ENCODE measurements around the gene CAPN1. TPM values are rescaled to one million over a fixed set of nuclear protein-coding genes. Genes with fewer than 3 reads are reported as not detected.

CAPN1 gene
- total and polyA plus RNA-seq, 2 of the 13 experiments (the other 11 are each of a cell fraction or from before 2014, with no cell fraction given): 57.3 to 82.6 TPM

DNA sequence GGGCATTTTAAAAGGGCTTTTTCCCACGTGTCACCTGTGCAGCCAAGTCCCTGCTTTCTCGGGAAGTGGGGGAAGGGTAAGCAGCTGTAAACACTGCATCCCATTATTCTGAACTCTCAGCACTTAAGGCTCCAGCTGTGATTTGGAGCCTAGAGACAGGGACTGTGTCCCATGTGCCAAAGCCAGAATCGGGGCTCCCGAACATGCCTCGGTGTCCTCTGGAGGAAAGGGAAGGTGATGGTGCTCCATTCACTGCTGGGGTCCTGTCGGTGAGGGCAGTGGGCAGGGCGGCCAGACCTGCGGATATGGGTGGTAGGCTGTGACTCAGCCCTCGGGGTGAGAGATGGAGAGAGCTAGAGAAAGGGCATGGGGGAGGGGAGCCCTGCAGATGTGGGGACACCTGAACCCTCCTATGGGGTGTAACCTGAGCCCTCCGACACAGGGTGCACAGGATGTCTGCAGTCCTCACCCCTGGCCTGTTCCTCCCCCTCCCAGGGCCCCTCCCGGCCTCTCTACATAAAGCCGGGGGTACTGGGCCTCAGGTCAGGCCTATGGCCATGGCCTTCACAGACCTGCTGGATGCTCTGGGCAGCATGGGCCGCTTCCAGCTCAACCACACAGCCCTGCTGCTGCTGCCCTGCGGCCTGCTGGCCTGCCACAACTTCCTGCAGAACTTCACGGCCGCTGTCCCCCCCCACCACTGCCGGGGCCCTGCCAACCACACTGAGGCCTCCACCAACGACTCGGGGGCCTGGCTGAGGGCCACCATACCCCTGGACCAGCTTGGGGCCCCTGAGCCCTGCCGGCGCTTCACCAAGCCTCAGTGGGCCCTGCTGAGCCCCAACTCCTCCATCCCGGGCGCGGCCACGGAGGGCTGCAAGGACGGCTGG, 31.8 kb downstream of the CAPN1 start (continued):
- TF ChIP-seq TBP (CRISPR knock-in tag; IDR thresholded peaks at IDR 0.05): no peak
- TF ChIP-seq RBM39 (IDR thresholded peaks at IDR 0.05; ENCODE audit: low read depth, low read length, poor library complexity, severe bottlenecking): no peak
- TF ChIP-seq ZNF124 (CRISPR knock-in tag; IDR thresholded peaks at IDR 0.05): no peak
- TF ChIP-seq AGO1 (IDR thresholded peaks at IDR 0.05; ENCODE audit: low read depth, low read length, poor library complexity, severe bottlenecking): peak; percentile 91
- no peak for TF ChIP-seq NPAS2 (CRISPR knock-in tag; IDR thresholded peaks at IDR 0.05; ENCODE audit: borderline replicate concordance)
- TF ChIP-seq ZNF17 (CRISPR knock-in tag; IDR thresholded peaks at IDR 0.05): no peak
- TF ChIP-seq, protein P1, sequence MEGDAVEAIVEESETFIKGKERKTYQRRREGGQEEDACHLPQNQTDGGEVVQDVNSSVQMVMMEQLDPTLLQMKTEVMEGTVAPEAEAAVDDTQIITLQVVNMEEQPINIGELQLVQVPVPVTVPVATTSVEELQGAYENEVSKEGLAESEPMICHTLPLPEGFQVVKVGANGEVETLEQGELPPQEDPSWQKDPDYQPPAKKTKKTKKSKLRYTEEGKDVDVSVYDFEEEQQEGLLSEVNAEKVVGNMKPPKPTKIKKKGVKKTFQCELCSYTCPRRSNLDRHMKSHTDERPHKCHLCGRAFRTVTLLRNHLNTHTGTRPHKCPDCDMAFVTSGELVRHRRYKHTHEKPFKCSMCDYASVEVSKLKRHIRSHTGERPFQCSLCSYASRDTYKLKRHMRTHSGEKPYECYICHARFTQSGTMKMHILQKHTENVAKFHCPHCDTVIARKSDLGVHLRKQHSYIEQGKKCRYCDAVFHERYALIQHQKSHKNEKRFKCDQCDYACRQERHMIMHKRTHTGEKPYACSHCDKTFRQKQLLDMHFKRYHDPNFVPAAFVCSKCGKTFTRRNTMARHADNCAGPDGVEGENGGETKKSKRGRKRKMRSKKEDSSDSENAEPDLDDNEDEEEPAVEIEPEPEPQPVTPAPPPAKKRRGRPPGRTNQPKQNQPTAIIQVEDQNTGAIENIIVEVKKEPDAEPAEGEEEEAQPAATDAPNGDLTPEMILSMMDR (CRISPR knock-in tag; IDR thresholded peaks at IDR 0.05): no peak
- no peak for TF ChIP-seq PTBP1 (IDR thresholded peaks at IDR 0.05; ENCODE audit: low read depth, low read length, poor library complexity, severe bottlenecking)
- TF ChIP-seq, protein P2, sequence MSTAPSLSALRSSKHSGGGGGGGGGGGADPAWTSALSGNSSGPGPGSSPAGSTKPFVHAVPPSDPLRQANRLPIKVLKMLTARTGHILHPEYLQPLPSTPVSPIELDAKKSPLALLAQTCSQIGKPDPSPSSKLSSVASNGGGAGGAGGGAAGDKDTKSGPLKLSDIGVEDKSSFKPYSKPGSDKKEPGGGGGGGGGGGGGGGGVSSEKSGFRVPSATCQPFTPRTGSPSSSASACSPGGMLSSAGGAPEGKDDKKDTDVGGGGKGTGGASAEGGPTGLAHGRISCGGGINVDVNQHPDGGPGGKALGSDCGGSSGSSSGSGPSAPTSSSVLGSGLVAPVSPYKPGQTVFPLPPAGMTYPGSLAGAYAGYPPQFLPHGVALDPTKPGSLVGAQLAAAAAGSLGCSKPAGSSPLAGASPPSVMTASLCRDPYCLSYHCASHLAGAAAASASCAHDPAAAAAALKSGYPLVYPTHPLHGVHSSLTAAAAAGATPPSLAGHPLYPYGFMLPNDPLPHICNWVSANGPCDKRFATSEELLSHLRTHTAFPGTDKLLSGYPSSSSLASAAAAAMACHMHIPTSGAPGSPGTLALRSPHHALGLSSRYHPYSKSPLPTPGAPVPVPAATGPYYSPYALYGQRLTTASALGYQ (CRISPR knock-in tag; IDR thresholded peaks at IDR 0.05): no peak
- no peak for TF ChIP-seq ZNF234 (CRISPR knock-in tag; conservative IDR thresholded peaks at IDR 0.05)
- TF ChIP-seq, protein P3, sequence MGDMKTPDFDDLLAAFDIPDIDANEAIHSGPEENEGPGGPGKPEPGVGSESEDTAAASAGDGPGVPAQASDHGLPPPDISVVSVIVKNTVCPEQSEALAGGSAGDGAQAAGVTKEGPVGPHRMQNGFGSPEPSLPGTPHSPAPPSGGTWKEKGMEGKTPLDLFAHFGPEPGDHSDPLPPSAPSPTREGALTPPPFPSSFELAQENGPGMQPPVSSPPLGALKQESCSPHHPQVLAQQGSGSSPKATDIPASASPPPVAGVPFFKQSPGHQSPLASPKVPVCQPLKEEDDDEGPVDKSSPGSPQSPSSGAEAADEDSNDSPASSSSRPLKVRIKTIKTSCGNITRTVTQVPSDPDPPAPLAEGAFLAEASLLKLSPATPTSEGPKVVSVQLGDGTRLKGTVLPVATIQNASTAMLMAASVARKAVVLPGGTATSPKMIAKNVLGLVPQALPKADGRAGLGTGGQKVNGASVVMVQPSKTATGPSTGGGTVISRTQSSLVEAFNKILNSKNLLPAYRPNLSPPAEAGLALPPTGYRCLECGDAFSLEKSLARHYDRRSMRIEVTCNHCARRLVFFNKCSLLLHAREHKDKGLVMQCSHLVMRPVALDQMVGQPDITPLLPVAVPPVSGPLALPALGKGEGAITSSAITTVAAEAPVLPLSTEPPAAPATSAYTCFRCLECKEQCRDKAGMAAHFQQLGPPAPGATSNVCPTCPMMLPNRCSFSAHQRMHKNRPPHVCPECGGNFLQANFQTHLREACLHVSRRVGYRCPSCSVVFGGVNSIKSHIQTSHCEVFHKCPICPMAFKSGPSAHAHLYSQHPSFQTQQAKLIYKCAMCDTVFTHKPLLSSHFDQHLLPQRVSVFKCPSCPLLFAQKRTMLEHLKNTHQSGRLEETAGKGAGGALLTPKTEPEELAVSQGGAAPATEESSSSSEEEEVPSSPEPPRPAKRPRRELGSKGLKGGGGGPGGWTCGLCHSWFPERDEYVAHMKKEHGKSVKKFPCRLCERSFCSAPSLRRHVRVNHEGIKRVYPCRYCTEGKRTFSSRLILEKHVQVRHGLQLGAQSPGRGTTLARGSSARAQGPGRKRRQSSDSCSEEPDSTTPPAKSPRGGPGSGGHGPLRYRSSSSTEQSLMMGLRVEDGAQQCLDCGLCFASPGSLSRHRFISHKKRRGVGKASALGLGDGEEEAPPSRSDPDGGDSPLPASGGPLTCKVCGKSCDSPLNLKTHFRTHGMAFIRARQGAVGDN (CRISPR knock-in tag; IDR thresholded peaks at IDR 0.05): 0 out of 2 replicates have a peak, but pooled peaks have one; percentile 14
- no peak for TF ChIP-seq CC2D1A (CRISPR knock-in tag; IDR thresholded peaks at IDR 0.05)
- no peak for TF ChIP-seq SNRNP70 (IDR thresholded peaks at IDR 0.05; ENCODE audit: low read depth, low read length)
- TF ChIP-seq FOXC1 (CRISPR knock-in tag; IDR thresholded peaks at IDR 0.05; ENCODE audit: borderline replicate concordance): no peak
- TF ChIP-seq SRF (IDR thresholded peaks at IDR 0.05; ENCODE audit: low read depth, low read length): no peak
